Activated B cell treated with CpG ODN at 0.5 μM for 24 hours (primary cell): ENCODE data around the gene SHC3. TPM values are rescaled to one million over a fixed set of nuclear protein-coding genes. Genes with fewer than 3 reads are reported as not detected.

Source experiments
- ATAC-seq: fragments of 200-7000 bp; cut with Tn5 transposase; one replicate; pipeline ENCODE4 v1.10.0; 2021; ENCODE audit warnings: low read depth, mild to moderate bottlenecking, moderate library complexity
- CTCF ChIA-PET: fragments of 350-600 bp; sonication (Branson Sonifier 250); formaldehyde crosslinking; loops from one replicate; lab custom pipeline; 2021; ENCODE audit warnings: antibody characterized with exemption; lab: Charles Lee
- POLR2A ChIA-PET: fragments of 350-600 bp; sonication (Branson Sonifier 250); formaldehyde crosslinking; loops from one replicate; lab custom pipeline; 2021; ENCODE audit warnings: antibody characterized with exemption; lab: Charles Lee
- DNase-seq: peaks from one replicate; pipeline ENCODE4 v3.0.0; 2022
- H3K27ac Mint-ChIP-seq: one replicate; pipeline ENCODE4 v1.8.0; 2020; ENCODE audit warnings: mixed read lengths
- H3K27me3 Mint-ChIP-seq: one replicate; pipeline ENCODE4 v1.8.0; 2021; ENCODE audit warnings: mixed read lengths
- H3K36me3 Mint-ChIP-seq: one replicate; pipeline ENCODE4 v1.8.0; 2021; ENCODE audit warnings: low read depth, mixed read lengths
- H3K4me1 Mint-ChIP-seq: one replicate; pipeline ENCODE4 v1.8.0; 2021; ENCODE audit warnings: mixed read lengths
- H3K4me3 Mint-ChIP-seq: one replicate; pipeline ENCODE4 v1.8.0; 2020; ENCODE audit warnings: mild to moderate bottlenecking, mixed read lengths
- H3K9me3 Mint-ChIP-seq: one replicate; pipeline ENCODE4 v1.8.0; 2020; ENCODE audit warnings: mixed read lengths
- CTCF ChIP-seq: fragments of 200-600 bp; IDR thresholded peaks from one replicate; pipeline ENCODE4 v1.8.0; 2022; ENCODE audit warnings: antibody characterized with exemption, mild to moderate bottlenecking
- intact Hi-C: fragments of 100-400 bp; cut with micrococcal nuclease; formaldehyde crosslinking; loops from one replicate; pipeline ENCODE4 v1.15.1; 2024
- total RNA-seq: library from RNA; stranded (reverse); gene quantifications from 2 replicates; pipeline ENCODE4 v1.2.3, GENCODE V29; 2022

The SHC3 gene
- total RNA-seq, 1 donor from 2014 or later = not detected

DNA sequence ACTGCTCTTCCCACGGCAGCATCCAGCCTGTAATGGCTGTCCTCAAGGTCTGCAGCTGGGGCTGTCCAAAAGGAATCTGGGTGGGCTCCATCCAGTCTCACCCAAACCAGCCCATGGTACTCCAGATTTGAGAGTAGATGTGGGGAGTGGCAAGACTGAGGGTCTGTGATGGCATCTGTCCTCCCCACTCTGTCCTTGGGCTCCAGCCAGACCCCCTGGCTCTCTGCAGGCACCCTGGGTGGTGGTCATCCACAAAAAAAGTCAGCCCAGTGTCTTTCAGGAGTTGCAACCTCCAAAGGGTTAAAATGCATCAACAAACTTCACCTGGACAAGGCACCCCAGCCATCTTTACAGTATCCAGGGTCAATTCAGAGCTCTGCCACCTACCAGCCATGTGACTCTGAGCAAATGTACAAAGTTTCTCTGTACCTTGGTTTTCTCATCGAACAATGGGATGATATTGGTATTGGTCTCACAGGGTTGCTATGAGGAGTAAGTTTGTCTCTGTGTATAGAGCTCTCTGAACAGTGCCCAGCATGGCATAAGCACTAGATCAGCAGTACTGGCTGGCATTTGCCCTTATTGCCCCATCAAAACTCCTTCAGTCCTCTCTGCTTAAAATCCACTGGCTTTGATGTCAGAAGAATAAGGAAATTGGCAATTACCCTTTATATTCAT, 194.6 kb downstream of the SHC3 start:
- no peak overlapping the region for H3K4me3 Mint-ChIP-seq
- ATAC-seq = no peak
- H3K27me3 Mint-ChIP-seq = peaks cover 10% of the 10 kb centered on the region
- intact Hi-C loops = no loop called here
- no peak overlapping the region for H3K27ac Mint-ChIP-seq
- ChIA-PET POLR2A (no interaction called here), CTCF (no interaction called here)
- no peak for DNase-seq
- TF ChIP-seq CTCF = no peak
- H3K4me1 Mint-ChIP-seq = peaks cover 1% of the 10 kb centered on the region
- no peaks in the 10 kb centered on the region for H3K9me3 Mint-ChIP-seq
- no peaks in the 10 kb centered on the region for H3K36me3 Mint-ChIP-seq

GRCh38 chr9:88980740-88981203, 197.8 kb downstream of the SHC3 start:
- no peak for ATAC-seq
- no peak for DNase-seq
- no peaks in the 10 kb centered on the region for H3K9me3 Mint-ChIP-seq
- intact Hi-C loops = no loop called here
- ChIA-PET CTCF (no interaction called here), POLR2A (no interaction called here)
- no peaks in the 10 kb centered on the region for H3K4me1 Mint-ChIP-seq
- H3K27ac Mint-ChIP-seq = no peak overlapping the region
- peaks cover 8% of the 10 kb centered on the region for H3K27me3 Mint-ChIP-seq
- no peak for TF ChIP-seq CTCF
- H3K4me3 Mint-ChIP-seq = no peak overlapping the region
- H3K36me3 Mint-ChIP-seq = no peaks in the 10 kb centered on the region

DNA sequence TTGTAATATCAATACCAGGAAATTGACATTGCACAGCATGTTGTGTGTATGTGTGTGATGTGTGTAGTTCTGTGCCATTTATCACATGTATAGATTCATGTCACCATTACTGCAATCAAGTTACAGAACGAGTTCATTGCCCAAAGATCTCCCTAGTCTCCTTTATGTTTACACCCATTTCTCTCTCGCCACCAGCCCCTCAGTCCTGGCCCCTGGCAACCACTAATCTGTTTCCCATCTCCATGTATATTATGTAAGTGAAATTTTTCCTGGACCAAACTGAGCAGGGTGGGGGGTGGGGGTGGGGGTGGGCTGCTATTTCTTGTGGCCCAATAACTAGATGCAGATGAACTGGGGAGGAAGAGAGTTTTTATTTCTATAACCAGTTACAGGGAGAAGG, 198.8 kb downstream of the SHC3 start:
- intact Hi-C loops = no loop called here
- H3K27ac Mint-ChIP-seq = no peak overlapping the region
- ChIA-PET CTCF (no interaction called here), POLR2A (no interaction called here)
- no peak for TF ChIP-seq CTCF
- no peaks in the 10 kb centered on the region for H3K9me3 Mint-ChIP-seq
- H3K4me3 Mint-ChIP-seq = no peak overlapping the region
- no peaks in the 10 kb centered on the region for H3K36me3 Mint-ChIP-seq
- ATAC-seq (no peak), DNase-seq (no peak)
- no peaks in the 10 kb centered on the region for H3K4me1 Mint-ChIP-seq
- peaks cover 8% of the 10 kb centered on the region for H3K27me3 Mint-ChIP-seq

- no peaks in the 10 kb centered on the region for H3K4me1 Mint-ChIP-seq
- no peak overlapping the region for H3K4me3 Mint-ChIP-seq
- H3K27me3 Mint-ChIP-seq = peaks cover 8% of the 10 kb centered on the region
- H3K27ac Mint-ChIP-seq = no peak overlapping the region
- H3K36me3 Mint-ChIP-seq = no peaks in the 10 kb centered on the region
- POLR2A ChIA-PET = no interaction called here
- intact Hi-C loops = no loop called here
- no peak for ATAC-seq
- CTCF ChIA-PET = no interaction called here
- DNase-seq = no peak
- TF ChIP-seq CTCF = no peak
- no peaks in the 10 kb centered on the region for H3K9me3 Mint-ChIP-seq
Observed at GRCh38 chr9:88979021-88979420, 199.6 kb downstream of the SHC3 start.

- no peak for ATAC-seq
- H3K4me1 Mint-ChIP-seq = no peaks in the 10 kb centered on the region
- peaks cover 5% of the 10 kb centered on the region for H3K27me3 Mint-ChIP-seq
- no peak for TF ChIP-seq CTCF
- ChIA-PET POLR2A (no interaction called here), CTCF (no interaction called here)
- intact Hi-C loops = no loop called here
- no peak for DNase-seq
- no peak overlapping the region for H3K4me3 Mint-ChIP-seq
- H3K9me3 Mint-ChIP-seq = no peaks in the 10 kb centered on the region
- H3K27ac Mint-ChIP-seq = no peak overlapping the region
- no peaks in the 10 kb centered on the region for H3K36me3 Mint-ChIP-seq
Observed at GRCh38 chr9:88978034-88978433, 200.6 kb downstream of the SHC3 start.
